AG10803 (cell line): Measurements from ENCODE around the gene BLNK.

Experiments
- DNase-seq: peaks from one replicate; pipeline ENCODE4 v3.0.0; 2010; ENCODE audit warnings: low read depth
- H3K4me3 ChIP-seq: 2 replicates; pipeline ENCODE4 v1.5.1; 2011; ENCODE audit warnings: mild to moderate bottlenecking, low read length, control low read depth
- CTCF ChIP-seq: conservative IDR thresholded peaks from 2 replicates; pipeline ENCODE4 v1.5.1; 2011; ENCODE audit warnings: mild to moderate bottlenecking, low read length, control low read depth, inconsistent platforms

The BLNK gene

GRCh38 chr10:96228408-96228994 lies 42.9 kb downstream of the BLNK start:
- TF ChIP-seq CTCF = no peak
- no peak overlapping the region for H3K4me3 ChIP-seq
- DNase-seq = no peak

DNA sequence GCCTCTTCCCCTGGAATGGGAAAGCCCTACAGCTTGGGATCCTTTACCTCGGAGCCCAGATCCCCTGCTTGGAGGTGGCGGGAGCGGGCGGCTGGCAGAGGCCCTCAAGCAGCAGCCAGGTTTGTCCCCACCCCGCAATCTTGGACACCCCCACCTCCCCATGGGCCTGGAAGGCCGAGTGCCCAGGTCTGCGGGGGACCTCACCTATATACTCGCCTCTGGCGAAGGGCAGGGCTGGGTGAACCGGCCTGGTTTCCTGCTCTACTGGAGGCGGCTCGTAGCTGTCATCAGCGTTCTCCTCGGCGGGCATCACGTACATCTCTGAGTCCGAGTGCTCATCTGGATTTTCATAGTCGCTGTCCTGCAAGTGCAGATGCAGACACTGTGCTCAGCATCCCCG lies 44.2 kb downstream of the BLNK start:
- no peak for DNase-seq
- no peak for TF ChIP-seq CTCF
- no peak overlapping the region for H3K4me3 ChIP-seq

GRCh38 chr10:96225119-96225518 lies 46.2 kb downstream of the BLNK start:
- no peak for DNase-seq
- no peak overlapping the region for H3K4me3 ChIP-seq
- TF ChIP-seq CTCF = no peak

- TF ChIP-seq CTCF = no peak
- no peak for DNase-seq
- H3K4me3 ChIP-seq = no peak overlapping the region
Measured at GRCh38 chr10:96222908-96223307, 48.5 kb downstream of the BLNK start.

- DNase-seq = no peak
- no peak for TF ChIP-seq CTCF
Measured at GRCh38 chr10:96222441-96222840, 48.9 kb downstream of the BLNK start.

GRCh38 chr10:96218826-96219225 lies 52.5 kb downstream of the BLNK start:
- TF ChIP-seq CTCF = no peak
- DNase-seq = no peak
- no peak overlapping the region for H3K4me3 ChIP-seq

More at GRCh38 chr10:96222441-96222840, 48.9 kb downstream of the BLNK start:
- no peak overlapping the region for H3K4me3 ChIP-seq

DNA sequence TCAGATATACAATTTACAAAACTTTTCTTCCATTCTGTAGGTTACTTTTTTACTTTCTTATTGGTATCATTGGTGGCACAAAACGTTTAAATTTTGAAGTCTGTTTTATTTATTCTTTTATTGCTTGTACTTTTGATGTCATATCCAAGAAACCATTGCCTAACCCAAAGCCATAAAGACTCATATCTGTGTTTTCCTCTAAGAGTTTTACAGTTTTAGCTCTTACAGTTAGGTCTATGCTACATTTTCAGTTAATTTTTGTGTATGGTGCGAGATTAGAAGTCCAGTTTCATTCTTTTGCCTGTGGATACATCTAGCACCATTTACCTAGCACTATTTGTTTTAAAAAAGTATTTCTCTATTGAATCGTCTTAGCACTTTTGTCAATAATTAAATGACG lies 53.7 kb downstream of the BLNK start:
- no peak for DNase-seq
- no peak for TF ChIP-seq CTCF
- no peak overlapping the region for H3K4me3 ChIP-seq
